ENCODE data around the gene CABLES2.
A peak's percentile ranks its signal among the peaks of the same experiment; 100 is the strongest.

The CABLES2 gene

DNA sequence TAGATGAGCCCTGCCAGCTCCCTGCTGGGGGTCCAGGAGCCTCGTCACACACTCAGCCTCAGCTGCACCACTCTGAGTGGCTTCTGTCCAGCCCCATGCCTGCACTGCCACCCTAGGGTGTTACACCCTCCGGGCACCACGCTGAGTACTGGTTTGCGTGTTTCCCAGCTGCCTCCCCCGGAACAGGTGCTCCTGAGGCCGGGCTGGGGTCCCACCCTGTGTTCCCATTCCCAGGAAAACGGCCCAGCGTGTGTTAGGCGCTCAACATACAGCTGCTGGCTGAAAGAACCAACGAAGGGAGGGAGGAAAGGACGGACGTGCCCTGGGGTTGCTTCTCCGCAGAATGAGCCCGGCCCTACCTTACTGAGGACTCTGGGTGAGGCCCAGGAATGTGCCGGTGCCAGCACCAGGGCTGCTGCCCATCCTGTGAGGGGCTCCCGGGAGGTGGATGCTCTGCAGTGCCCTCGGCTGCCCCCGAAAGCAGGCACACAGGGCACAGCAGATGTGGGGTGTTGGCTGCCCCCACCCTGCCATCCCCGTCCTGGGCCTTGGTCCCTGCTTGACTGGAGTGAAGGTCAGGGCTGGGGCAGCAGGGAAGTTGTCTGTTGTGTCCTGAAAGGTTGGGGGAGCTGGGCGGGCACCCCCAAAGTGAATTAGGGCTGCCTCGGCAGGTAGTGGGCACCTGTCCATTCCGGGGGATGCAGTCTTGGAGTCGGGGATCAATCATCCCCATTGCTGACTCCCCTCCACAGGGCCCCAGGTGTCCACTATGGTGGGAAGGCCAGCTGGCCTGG is 56.3 kb downstream of the CABLES2 start:
- FAIRE-seq, result peak; percentile 63
- no peak for DNase-seq (ENCODE audit: low spot score)

DNA sequence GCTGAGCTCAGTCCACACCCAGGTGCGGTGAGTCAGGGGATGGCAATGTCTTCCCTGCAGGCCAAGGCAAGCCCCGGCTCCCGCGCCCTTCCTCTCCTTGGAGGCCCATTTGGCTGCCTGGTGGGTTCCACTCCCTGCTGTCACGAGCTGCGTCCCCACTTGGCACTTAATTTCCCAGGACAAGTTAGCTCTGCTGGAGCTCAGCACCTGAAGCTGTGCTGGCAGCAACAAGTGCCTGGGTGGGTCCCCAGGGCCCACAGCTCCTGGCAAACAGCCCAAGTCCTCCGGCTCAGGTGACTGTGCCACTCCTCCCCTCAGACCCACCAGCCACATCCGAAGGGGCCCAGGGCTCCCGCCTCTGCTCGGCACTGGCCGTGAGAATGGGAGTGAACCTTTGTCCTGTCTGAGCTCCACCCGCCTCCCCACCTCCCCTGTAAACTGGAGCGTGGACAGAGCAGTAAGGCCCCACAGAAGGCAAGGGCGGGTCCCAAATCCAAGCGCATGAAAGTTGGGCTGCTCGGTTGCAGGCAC is 56.9 kb downstream of the CABLES2 start:
- no peak for FAIRE-seq
- DNase-seq (ENCODE audit: low spot score), result peak; percentile 90

DNA sequence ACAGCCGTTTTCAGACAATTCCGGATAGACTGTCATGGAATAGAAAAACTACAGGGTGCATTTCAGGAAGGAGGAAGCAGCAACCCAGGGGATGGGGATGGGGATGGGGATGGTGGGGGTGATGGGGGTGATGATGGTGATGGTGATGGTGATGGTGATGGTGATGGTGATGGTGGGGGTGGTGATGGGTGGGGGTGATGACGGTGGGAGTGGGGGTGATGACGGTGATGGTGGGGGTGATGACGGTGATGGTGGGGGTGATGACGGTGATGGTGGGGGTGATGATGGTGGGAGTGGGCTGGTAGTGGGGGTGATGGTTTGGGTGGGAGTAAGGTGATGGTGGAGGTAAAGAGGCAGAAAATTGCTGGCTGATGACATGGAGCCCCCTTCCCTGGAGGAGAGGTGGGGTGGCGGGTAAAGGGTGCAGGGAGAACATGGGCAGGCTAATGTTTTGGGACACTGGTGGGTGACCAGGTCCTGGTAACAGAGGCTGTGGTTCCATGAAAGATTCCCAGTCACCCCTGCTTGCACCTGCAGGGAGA is 57.5 kb downstream of the CABLES2 start:
- FAIRE-seq (peak; percentile 99), DNase-seq (ENCODE audit: low spot score) (peak; percentile 76)

DNA sequence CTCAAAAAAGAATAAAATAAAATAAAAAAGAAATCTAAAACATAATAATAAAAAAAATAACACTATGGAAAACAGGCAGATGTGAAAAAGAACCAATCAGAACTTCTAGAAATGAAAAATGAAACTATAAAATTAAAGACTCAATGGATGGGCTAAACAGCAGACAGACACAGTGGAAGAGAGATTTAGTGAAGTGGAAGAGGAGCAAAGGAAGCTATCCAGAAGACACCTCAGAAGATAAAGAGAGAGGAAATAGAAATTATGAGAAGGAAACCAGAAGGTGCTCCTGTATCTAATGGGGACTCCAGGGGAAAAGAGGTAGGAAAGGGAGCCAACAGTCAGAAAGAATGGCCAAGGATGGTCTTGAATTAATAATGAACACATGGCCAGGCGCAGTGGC is 58.5 kb downstream of the CABLES2 start:
- FAIRE-seq (no peak), DNase-seq (ENCODE audit: low spot score) (no peak)

DNA sequence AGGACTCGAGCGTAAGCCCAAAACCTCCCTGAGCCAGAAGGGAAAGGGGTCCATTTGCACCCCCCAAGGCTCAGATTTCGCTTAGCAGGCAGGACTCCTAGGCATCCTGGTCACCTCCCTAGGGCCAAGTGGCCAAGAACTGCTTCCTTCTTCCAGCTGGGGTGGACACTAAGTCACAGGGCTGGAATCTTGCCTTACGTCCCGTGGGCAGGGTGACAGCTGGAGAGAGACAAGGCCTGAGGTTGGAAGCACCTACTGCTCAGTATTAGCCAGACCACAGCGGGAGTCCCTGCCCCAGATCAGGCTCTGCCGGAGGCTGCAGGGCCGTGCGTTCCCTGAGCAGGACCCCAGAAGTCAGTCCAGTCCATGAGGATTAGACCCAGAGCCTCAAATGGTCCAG is 59.6 kb downstream of the CABLES2 start:
- FAIRE-seq, result no peak
- no peak for DNase-seq (ENCODE audit: low spot score)

DNA sequence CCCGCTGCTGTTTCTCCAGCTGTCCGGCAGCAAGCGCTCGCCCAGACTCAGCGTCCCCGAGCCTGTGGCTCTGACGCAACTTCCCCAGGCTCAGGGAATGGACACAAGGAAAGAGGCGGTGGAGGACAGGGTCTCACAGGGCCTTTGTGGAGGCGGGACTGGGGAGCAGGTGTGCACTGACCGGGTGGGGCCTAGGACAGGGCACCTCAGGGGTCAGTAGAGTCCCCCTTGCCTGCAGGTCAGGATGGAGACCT is 60.0 kb downstream of the CABLES2 start:
- DNase-seq (ENCODE audit: low spot score), result no peak
- FAIRE-seq, result no peak

DNA sequence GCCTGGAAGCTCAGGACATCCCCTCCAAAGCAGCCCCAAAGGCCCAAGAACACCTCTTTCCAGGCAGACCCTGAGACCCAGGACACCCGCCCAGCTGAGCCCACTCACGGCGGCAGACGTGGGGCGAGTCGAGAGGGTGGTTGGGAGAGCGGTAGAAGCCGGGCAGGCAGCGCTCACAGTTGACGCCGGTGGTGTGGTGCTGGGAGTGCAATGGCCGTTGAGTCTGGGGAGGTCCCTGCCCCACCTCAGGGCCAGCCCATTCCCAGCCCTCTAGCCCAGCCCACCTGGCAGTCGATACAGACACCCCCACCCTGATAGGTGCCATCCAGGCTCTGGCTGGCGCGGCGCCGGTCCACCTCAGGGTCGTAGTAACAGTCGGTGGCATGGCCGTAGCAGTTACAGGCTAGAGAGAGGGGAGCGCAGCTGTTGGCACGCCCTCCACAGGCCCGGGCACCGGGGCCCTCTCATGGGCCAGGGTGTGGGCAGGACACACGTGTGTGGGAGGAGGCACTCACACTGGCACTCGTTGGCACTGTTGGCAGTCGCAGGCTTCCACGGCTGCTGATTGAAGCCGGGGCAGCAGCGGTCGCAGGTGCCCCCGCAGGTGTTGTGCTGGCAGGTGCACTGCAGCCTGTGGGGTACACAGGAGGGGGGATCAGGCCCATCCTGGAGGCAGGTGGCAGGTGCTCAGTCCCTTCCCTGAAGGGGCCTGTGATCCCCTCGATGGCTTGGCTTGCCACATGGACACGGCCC is 60.5 kb downstream of the CABLES2 start:
- DNase-seq (ENCODE audit: low spot score) (no peak), FAIRE-seq (no peak)

DNA sequence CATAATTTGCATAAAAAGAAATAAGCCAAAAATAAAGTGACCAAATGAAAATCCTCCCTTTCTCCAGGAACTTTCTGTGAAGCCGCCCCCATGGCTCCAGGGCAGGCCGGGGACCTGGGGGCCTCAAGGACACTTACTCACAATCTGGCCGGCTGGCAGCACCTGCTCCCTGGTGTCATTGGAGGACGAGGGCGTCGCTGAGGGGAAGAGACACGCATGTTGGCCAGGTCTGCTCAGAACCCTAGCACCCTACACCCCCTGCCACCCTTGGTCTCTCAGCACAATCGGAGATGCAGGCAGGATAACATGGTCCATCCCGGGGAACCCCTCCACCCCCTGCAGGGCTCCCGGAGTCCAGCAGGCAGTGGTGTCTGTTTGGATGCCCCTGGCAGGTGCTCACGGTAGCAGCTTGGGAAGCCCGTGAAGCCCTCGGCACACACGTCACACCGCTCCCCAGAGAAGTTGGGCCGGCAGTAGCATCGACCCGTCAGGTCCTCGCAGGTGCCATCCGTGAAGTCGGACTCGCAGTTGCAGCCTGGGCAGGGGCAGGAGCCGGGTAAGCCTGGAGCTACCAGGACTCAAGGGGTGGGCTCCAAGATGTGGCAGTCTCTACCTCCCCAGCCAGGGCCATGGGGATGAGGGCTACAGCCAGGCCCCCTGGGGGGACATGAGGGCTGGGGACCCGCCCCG is 61.3 kb downstream of the CABLES2 start:
- FAIRE-seq, result no peak
- DNase-seq (ENCODE audit: low spot score), result no peak

DNA sequence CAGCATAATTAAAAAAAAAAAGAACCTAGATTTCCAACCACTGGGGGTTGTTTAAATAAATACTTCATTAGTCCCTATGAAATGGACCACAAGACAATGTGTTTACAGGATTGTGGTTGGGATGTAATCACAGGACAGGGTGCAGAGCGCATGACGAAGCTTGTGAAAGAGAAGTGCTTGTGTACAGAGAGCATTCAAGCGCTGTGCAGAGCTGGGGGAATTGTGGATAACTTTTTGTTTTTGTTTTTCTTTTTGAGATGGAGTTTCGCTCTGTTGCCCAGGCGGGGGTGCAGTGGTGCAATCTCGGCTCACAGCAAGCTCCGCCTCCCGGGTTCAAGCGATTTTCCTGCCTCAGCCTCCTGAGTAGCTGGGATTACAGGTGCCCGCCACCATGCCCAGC is 62.3 kb downstream of the CABLES2 start:
- no peak for DNase-seq (ENCODE audit: low spot score)
- no peak for FAIRE-seq

DNA sequence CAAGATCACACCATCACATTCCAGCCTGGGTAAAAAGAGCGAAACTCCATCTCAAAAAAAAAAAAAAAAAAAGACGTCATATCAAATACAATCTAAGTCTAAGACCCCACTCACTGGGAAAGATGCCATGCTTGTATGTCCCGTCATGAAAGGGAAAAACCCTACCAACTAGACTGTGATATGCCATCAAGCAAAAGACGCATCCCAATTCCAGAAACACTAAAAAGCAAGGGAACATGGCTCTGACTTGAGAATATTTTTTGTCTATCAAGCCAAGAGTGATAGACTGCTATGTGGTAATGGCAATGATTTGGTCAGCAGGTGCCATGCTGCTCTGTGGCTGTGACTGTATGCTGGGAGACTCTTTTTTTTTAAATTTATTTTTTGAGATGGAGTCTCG is 63.0 kb downstream of the CABLES2 start:
- FAIRE-seq, result no peak
- DNase-seq (ENCODE audit: low spot score), result no peak

DNA sequence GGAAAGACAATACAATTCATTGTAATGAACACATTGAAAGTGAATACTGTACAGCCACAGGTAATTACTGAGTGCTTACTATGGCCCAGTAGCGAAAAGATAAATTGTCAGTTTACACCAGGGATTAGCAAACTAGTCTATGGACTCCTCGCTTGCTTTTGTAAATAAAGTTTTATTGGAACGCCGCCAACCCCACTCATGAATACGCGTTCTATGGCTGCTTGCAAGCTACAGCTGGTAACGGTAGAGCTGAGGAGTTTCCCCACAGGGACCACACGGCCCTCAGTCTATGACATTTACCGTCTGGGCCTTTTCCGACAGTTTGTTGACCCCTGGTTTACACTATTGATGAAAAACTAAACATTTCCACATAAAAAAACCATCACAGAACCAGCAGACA is 64.2 kb downstream of the CABLES2 start:
- DNase-seq (ENCODE audit: low spot score) (no peak), FAIRE-seq (no peak)

DNA sequence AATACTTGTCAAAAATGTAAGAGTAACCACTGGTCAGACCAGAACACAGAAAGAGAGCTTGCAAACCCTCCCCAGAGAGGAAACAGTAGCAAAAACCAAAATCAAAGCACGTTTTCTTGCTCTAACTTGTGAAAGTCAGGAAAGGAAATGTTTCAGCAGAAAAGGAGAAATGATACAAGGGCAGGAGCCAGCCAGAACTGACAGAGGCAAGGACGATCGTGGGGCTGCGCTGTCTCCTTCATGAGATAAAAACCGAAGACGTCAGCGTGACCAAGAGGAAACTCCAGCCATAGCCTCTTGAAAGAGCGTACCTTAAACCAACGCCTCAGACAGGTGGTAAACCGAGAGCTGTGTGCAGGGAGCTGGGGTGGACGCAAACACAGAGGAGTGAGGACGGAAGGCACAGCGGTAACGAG is 67.4 kb downstream of the CABLES2 start:
- DNase-seq (ENCODE audit: low spot score) (no peak), FAIRE-seq (no peak)
